Measurements from ENCODE around the gene RNF44. TPM values are rescaled to one million over a fixed set of nuclear protein-coding genes. Genes with fewer than 3 reads are reported as not detected.

The RNF44 gene
- total RNA-seq, 4 donors from 2014 or later, result 11.3 to 22.2 (median 18.7) TPM

- H3K4me1 ChIP-seq, result no peaks in the 10 kb centered on the region
- no peaks in the 10 kb centered on the region for H3K36me3 ChIP-seq
- peaks cover 0 to 66% (median 0%) of the 10 kb centered on the region in 4 donors for H3K27me3 ChIP-seq
- no peaks in the 10 kb centered on the region for H3K9me3 ChIP-seq
- H3K27ac ChIP-seq (replicated peaks in 1 of 4), result no peak overlapping the region
- 53% methylated on average over 6 of the region's 6 CpGs for WGBS
- TF ChIP-seq POLR2A (IDR thresholded peaks at IDR 0.05; ENCODE audit: low read depth), result no peak
- TF ChIP-seq CTCF (IDR thresholded peaks at IDR 0.05), result no peak
- TF ChIP-seq POLR2AphosphoS5 (IDR thresholded peaks at IDR 0.05), result no peak
- TF ChIP-seq EP300 (IDR thresholded peaks at IDR 0.05), result no peak
- intact Hi-C loops (cut with DNase I), result no loop called here
- DNase-seq (ENCODE audit: extremely low spot score), result no peak
- H3K4me3 ChIP-seq, result no peak overlapping the region
Observed at GRCh38 chr5:176565760-176566288, 28.6 kb upstream of the RNF44 start.

- no peak overlapping the region for H3K27ac ChIP-seq (replicated peaks in 1 of 4)
- H3K36me3 ChIP-seq, result no peaks in the 10 kb centered on the region
- TF ChIP-seq POLR2A (IDR thresholded peaks at IDR 0.05; ENCODE audit: low read depth) (no peak), CTCF (IDR thresholded peaks at IDR 0.05) (no peak), EP300 (IDR thresholded peaks at IDR 0.05) (no peak), POLR2AphosphoS5 (IDR thresholded peaks at IDR 0.05) (no peak)
- H3K27me3 ChIP-seq, result peaks cover 0 to 59% (median 0%) of the 10 kb centered on the region in 4 donors
- DNase-seq (ENCODE audit: extremely low spot score), result no peak
- intact Hi-C loops (cut with DNase I), result no loop called here
- H3K4me3 ChIP-seq, result no peak overlapping the region
- no peaks in the 10 kb centered on the region for H3K4me1 ChIP-seq
- H3K9me3 ChIP-seq, result no peaks in the 10 kb centered on the region
- 81% methylated on average over 10 of the region's 10 CpGs for WGBS
Observed at GRCh38 chr5:176564002-176564401, 26.8 kb upstream of the RNF44 start.

GRCh38 chr5:176562189-176562588, 25.0 kb upstream of the RNF44 start:
- no peak overlapping the region for H3K27ac ChIP-seq (replicated peaks in 1 of 4)
- intact Hi-C loops (cut with DNase I), result no loop called here
- no peak overlapping the region for H3K4me3 ChIP-seq
- no peaks in the 10 kb centered on the region for H3K36me3 ChIP-seq
- H3K4me1 ChIP-seq, result no peaks in the 10 kb centered on the region
- WGBS, result 48% methylated on average over 10 of the region's 10 CpGs
- TF ChIP-seq EP300 (IDR thresholded peaks at IDR 0.05), result no peak
- H3K27me3 ChIP-seq, result peaks cover 0 to 56% (median 0%) of the 10 kb centered on the region in 4 donors
- H3K9me3 ChIP-seq, result no peaks in the 10 kb centered on the region
- DNase-seq (ENCODE audit: extremely low spot score), result no peak

GRCh38 chr5:176561259-176561658, 24.1 kb upstream of the RNF44 start:
- H3K36me3 ChIP-seq, result no peaks in the 10 kb centered on the region
- no peak for TF ChIP-seq CTCF (IDR thresholded peaks at IDR 0.05)
- no peak for TF ChIP-seq POLR2AphosphoS5 (IDR thresholded peaks at IDR 0.05)
- TF ChIP-seq POLR2A (IDR thresholded peaks at IDR 0.05; ENCODE audit: low read depth), result no peak
- WGBS, result 100% methylated on average over 3 of the region's 3 CpGs
- peaks cover 0 to 49% (median 0%) of the 10 kb centered on the region in 4 donors for H3K27me3 ChIP-seq
- H3K4me1 ChIP-seq, result no peaks in the 10 kb centered on the region
- DNase-seq (ENCODE audit: extremely low spot score), result no peak
- H3K27ac ChIP-seq (replicated peaks in 1 of 4), result no peak overlapping the region
- no peaks in the 10 kb centered on the region for H3K9me3 ChIP-seq
- H3K4me3 ChIP-seq, result no peak overlapping the region
- intact Hi-C loops (cut with DNase I), result no loop called here

- WGBS, result 79% methylated on average over 8 of the region's 8 CpGs
- Histone ChIP-seq H3K9me3 (no peaks in the 10 kb centered on the region), H3K36me3 (no peaks in the 10 kb centered on the region), H3K4me1 (no peaks in the 10 kb centered on the region), H3K27ac (replicated peaks in 1 of 4) (no peak overlapping the region), H3K4me3 (no peak overlapping the region), H3K27me3 (peaks cover 0 to 49% (median 0%) of the 10 kb centered on the region in 4 donors)
- TF ChIP-seq POLR2A (IDR thresholded peaks at IDR 0.05; ENCODE audit: low read depth), result no peak
- TF ChIP-seq CTCF (IDR thresholded peaks at IDR 0.05), result no peak
- no peak for TF ChIP-seq EP300 (IDR thresholded peaks at IDR 0.05)
- no peak for TF ChIP-seq POLR2AphosphoS5 (IDR thresholded peaks at IDR 0.05)
- intact Hi-C loops (cut with DNase I), result no loop called here
- DNase-seq (ENCODE audit: extremely low spot score), result no peak
Observed at GRCh38 chr5:176560364-176560763, 23.2 kb upstream of the RNF44 start.
